HG02938 (cell line): ENCODE measurements around the gene PDP2.
A peak's percentile ranks its signal among the peaks of the same experiment; 100 is the strongest.
"Not testable (repeated sequence)": the region's sequence is repeated elsewhere in the genome, so short reads cannot be mapped to it uniquely, and the experiment has no call there.

Source experiments
- ATAC-seq: cut with Tn5 transposase; IDR thresholded peaks from one replicate; pipeline ENCODE4 v1.9.1; 2021; ENCODE audit warnings: mild to moderate bottlenecking, moderate library complexity; ENCODE audit not compliant: unreplicated experiment

PDP2 gene

DNA sequence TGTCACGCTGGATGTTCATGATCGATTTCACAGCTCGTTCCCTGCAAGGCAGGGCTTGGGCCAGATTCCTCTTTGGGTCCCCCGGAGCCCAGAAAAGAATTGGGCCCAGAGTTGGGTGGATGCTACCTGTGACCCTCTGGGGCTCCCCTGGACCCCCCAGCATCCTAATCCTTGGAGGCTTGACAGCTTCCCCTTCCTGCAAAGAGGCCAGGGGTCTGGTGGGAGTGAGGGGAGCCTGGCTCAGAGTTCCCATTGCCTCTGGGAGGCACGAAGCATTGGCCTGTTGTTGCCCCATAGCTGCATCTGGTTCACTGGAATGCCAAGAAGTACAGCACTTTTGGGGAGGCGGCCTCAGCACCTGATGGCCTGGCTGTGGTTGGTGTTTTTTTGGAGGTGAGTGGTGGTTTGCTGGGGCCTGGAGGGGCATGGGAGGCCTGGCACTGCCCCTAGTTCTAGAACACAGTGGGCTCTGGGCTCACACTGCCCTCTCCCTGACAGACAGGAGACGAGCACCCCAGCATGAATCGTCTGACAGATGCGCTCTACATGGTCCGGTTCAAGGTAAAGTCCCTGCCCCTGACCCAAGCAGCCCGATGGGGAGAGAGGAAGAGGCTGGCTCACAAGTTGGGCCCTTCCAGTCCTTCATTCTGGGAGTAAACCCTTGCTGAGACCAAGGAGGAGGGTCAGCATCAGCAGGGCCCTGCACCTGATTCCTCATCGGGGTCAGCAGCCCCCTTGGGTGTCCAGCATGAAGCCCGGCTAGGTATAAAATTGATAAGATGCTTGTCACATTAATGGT, 28.9 kb upstream of the PDP2 start:
- ATAC-seq, result no peak

DNA sequence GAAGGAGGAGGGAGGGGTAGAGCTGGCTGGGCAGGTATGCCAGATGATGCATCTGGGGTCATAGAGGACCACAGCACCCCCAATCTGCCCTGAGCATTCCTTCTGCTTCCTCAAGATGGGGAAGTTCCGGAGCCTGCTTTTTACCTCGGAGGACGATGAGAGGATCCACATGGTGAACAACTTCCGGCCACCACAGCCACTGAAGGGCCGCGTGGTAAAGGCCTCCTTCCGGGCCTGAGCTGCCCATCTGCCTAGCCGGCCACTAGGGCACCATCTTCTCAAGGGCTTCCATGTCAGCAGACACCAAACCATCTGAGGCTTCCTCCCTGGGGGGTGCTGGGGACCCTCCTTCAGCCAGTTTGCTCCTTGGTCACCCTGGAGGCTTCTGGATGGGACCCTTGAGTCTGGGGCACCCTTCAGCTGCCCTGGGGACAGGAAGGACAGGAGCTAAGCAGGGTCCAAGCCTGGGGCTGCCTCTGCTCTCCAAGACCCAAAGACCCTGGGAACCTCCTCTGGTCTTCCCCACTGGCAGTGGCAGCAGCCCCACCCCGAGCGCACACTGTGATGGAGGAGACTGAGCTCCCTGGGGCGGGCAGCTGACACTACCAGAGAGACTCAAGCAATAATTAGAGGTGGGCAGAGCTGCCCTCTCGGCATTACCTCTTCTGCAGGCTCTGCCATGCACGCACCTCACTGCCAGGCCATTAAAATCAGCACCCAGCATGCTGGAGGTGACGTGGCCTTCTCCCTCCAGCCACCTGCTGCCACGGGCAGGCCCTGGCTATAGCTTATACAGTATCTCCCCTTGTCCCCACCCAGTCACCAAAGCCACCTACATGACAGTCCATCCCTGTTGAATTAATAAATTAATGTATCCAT, 26.8 kb upstream of the PDP2 start:
- no peak for ATAC-seq

DNA sequence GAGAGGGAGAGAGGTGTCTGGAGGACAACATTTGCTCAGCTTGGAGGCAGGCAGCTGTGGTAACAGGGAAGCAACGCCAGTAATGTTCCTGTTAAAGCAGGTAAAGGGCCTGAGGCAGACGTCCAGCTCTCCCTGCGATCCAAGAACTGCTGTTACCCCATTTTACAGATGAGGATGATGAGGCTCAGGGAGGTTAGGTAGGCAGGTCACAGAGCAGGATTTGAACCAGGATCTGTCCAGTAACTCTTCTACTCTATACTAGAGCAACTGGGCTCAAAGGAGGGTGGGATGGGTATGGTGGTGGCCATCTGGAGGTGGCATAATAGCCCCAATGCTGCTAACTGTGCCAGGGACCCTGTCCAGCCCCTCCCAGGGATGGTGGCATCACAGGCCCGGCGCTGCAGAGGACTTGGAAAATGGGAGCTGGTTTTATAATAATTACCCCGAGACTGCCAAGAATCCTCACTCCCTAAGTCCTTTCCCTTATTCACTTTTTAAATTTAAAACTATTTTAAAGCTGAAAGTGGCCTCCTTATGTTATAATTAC, 24.1 kb upstream of the PDP2 start:
- no peak for ATAC-seq

DNA sequence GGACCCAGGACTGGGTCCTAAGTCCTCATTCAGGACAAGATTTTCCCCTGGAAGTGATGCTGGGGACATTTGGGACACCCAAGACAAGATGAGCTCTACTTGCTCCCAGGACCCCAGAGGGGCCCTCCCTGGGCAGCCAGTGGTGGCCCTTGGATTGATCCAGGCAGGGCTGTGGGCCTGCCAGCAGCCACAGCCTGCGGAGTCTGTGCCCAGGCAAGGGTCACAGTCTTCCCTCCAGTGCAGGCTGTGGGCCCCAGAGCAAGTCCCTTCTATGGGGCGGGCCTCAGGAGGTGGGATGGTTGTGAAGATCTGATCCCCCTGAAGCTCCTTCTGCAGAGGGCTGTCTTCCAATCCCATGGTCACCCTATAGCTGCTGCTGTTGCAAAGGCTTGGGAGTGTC, 23.5 kb upstream of the PDP2 start:
- ATAC-seq, result no peak

DNA sequence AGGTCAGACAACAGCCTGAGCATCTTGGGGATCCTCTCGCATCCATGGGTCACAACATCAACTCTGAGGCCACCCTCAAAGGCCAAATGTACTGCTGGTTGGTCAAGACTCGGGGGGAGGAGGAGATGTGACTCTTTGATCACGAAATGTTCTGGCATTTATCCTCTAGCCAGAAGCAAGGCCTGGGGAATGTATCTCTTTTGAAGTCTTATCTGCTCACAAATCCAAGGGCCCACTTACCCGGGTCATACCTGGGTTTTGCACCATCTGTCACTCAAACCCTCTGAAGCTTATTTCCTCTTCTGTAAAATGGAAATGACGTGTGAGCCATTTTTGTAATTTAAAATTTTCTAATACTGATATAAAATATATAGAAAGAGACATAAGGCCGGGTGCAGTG, 22.9 kb upstream of the PDP2 start:
- ATAC-seq, result no peak

DNA sequence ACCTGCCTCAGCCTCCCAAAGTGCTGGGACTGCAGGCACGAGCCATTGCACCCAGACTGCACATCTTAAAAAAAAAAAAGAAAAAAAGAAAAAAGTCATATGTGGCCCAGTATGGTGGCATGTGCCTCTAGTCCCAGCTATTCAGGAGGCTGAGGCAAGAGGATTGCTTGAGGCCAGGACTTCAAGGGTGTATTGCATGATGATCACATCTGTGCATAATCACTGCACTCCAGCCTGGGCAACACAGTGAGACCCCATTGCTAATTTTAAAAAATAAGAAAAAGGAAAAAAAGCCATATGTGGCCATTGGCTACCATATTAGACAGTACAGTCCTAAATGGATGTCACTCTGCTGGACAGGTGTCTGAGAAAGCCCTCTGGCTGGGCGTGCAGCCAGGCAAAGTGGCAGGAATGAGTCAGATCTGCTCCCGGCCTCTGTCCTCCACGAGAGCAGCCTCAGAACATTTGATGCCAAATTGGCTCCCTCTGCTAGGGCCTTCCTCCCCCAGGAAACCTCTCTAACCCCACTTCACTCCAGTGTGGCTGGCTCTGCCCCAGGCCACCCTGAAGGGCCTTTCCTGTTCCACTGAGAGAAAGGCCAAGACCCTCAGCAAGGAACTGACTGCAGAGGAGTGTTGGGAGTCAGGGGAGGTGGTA, 21.4 kb upstream of the PDP2 start:
- ATAC-seq, result no peak

DNA sequence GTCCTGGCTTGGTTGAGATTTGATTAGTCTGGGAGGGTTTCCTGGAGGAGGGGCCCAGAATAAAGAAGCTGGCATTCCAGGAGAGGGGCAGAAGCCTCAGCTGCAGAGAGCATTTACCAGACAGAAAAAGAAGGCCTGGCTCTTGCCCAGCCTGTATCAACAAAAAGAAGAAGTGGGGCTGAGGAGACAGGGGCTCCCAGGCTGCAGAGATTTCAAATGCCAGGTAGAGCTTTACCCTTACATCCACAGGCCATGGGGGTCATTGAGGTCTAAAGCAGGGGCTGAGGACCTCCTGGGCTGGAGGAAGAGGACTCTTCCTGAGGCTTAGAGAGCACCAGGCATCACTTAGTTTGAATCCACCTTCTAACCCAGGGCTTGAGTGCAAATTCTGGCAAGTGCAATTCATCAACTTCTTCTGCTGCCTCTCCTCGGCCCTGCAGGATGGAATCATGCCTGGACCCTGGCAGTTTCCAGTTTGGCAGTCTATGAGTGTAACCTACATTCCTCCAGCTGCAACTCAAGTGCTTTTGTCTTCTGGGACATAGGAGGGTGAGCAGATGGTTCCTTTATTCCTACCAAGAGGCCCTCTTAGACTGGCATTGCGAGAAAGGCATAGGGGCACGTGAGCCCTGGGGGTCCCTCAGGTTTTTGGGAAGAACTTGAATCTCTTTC, 20.8 kb upstream of the PDP2 start:
- ATAC-seq, result no peak

DNA sequence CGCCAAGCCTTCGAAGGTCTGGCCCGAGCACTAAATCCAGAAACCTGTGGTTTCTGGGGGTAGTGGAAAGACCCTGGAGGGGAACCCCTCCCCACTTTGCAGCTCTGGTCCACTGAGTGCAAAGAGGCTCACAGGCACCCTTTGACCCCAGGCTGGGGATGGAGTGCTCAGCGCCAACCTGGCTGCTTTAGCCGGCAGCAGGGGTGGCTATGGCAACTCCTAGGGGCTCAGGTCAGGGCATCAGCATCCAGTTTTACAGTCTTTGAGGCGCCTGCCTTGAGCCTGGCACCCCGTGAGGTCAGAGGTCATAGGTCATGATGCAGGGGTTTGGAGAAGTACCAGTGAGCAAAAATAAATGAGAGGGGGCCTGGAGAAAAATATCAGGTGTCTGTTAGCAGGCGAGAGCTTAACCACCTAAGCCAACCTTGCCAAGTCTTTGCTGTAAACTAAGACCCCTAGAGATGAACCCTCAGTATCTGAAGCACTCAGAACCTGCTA, 18.2 kb upstream of the PDP2 start:
- no peak for ATAC-seq

DNA sequence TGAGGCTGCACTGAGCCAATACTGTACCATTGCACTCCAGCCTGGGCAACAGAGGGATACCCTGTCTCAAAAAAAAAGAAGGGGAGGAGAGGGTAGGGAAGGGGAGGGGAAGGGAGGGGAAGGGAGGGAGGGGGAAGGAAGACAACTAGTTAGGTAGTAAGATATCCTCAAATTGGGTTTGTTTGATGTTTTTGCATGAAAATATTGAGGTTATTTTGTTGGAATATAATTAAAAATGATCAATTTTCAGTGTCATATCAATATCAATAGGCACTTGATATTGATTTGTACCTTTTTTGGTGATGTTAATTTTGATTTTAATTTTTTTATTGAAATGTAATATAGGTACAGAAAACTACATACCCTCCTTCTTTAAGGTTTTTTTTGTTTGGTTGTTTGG, 16.6 kb upstream of the PDP2 start:
- no peak for ATAC-seq

DNA sequence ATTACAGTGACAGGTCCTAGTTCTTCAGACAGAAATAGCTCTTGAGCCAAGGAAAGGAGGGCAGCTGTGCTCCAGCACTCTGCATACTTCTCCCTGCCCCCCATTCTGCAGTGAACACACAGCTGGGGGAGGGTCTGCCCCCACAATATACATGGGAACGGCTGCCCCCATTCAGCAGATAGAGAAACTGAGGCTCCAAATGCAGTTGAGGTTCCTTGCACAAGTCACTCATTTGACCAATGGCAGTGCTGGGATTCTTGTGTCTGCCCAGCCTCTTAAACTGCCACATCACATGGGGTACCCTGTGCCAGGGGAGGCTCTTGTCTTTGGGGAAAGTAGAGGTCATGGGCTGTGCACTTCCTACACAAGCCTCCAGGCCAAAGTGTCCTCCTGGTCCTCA, 10.9 kb upstream of the PDP2 start:
- no peak for ATAC-seq

DNA sequence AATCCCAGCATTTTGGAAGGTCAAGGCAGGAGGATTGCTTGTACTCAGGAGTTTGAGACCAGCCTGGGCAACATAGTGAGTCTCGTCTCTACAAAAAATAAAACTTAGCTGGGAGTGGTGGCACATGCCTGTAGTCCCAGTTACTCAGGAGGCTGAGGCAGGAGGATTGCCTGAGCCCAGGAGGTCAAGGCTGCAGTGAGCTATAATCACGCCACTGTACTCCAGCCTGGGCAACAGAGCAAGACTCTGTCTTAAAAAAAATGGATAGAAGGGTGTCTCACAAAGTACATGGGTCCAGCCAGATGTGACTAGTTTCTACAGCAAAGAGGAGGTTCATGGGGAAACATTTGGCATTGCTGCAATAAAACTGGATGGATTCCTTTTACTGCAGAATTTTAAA, 9.0 kb upstream of the PDP2 start:
- ATAC-seq, result not testable (repeated sequence)

DNA sequence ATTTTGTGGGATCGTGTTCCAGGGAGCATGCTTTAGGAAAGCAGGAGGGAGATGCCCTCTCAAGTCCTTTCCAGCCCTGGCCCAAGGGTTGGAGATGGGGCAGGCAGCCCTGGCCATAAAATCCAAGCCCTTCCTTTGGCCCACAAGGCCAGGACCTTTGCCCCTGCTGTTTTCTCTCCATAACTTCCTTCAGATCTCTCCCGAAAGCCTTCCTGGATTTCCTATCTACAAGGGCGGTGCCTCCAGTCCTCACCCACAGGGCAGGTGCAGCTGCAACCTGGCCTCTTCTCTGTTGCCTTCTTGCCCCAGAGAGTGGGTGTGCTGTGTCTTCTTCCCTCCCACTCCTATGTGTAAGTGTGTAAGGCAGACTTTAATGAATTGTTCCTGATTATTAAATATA, 8.5 kb upstream of the PDP2 start:
- no peak for ATAC-seq

DNA sequence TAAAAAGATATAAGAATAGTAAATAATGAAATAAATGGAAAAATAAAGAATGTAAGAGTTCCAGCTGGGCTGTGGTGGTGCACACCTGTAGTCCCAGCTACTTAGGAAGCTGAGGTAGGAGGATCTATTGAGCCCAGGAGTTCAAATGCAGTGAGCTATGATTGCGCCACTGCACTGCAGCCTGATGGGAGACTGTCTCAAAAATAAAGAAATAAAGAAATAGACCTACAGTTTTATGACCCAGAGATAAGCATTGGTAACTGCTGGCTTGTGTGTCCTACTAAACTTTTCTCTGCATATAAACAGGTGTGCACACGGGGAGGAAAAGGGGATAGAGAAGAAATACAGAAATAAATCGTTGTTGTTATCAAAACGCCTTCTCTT, 7.8 kb upstream of the PDP2 start:
- no peak for ATAC-seq

DNA sequence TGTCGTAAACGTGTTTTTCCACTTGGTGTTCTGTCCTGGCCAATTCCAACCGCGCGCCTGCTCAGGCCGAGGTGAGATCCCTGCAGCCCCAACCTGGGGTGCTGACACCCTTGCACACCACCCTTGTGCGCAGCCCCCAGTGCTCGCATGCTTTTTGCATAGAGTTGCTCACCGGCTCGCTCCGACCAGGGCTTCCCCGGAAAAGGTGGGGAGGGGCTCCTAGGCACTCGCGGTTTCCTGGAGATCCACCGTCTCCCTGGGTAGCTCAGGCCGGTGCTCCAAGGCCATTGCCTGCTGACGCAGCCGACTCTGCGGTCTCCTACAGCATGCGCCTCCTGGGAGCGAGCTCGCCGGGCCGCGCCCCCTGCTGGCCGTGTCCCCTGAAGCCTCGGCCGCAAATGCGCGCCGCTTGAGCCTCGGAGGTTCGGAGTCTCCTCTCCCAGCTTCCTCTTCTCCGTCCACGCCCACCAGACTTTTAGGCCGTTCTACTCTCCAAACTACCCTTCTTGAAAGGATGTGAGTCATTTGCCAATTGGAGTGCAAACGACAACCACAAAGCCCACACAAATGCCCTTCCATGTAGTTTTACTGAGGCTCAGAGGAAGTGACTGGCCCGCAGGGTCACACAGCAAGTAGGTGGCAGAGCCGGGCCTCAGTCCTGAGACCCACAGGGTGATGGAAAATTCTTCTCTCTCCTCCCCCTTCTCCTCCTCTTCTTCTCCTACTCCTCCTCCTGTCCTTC, 7.2 kb upstream of the PDP2 start:
- ATAC-seq, result peak; percentile 91

DNA sequence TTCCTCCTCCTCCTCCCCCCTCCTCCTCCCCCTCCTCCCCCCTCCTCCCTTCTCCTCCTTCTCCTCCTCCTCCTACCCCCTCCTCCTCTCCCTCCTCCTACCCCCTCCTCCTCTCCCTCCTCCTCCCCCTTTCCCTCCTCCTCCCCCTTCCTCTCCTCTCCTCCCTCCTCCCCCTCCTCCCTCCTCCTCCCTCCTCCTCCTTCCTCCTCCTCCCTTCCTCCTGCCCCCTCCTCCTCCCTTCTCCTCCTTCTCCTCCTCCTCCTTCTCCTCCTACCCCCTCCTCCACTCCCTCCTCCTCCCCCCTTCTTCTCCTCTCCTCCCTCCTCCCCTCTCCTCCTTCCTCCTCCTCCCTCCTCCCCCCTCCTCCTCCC, 6.6 kb upstream of the PDP2 start:
- ATAC-seq, result no peak

DNA sequence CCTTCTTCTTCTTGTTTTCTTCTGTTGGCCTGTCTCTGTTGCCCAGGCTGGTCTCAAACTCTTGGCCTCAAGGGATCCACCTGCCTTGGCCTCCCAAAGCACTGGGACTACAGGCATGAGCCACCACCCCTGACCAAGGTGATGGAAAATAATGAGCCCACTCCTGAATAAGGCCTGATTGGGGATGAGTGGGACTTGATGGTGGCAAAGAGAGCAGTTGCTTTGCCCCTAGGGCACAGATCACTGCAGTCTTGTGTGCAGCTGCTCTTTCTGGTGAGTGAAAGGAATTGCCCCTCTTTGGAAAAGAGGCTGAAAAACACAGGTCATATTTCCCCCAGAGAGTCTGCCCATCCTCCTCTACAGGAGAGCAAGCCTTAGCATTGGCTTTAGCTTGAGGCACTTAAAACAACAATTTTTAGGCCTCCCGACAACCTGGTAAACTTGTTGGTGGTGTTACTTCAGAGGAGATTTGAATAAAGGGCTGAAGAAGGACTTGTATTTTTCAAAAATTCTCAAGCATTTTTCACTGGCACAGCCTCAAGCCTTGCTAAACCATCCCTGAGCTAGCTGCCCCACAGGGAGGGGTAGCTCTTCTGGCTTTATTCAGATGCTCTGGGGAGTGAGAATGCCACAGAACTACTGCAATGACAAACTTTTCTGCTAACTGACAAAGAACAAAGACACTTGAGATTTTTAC, 6.1 kb upstream of the PDP2 start:
- no peak for ATAC-seq

DNA sequence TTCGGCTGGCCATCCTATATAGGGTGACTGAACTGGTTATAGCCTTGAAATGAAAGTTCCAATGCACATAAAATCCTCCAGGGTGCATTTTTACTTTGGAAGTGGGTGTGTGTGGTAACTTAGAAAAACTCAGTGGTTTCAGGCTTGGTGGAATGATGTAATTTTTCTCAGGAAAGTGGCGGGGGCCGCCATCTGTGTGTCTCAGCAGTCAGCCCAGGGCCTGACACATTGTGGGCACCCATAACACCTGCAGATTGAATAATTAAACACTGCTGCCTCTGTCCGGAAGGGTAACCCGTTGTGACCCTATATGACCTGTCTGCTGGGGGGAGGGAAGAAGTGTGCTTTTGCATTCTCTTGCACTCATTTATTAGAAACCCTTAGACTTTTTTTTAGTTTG, 2.2 kb upstream of the PDP2 start:
- ATAC-seq, result no peak

DNA sequence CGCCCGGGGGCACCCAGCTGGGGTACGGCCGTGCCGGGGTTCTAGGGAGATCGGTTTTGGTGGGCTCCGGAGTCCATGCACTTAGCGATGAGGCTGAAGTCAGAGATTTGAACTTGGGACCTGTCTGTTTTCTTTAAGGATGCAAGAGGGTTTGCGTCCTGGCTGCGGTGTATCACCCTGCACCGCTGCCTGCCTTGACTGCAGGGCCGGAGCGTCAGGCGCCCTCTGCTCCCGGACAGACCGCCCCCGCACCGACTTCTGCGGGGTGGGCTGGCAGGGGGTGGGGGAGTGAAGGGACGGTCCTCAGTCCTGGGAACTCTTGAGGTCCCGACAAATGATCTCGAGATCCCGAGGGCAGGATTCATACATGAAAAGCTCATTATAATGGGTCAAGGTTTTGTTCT, 701 bp downstream of the PDP2 start:
- peak; percentile 8 for ATAC-seq

DNA sequence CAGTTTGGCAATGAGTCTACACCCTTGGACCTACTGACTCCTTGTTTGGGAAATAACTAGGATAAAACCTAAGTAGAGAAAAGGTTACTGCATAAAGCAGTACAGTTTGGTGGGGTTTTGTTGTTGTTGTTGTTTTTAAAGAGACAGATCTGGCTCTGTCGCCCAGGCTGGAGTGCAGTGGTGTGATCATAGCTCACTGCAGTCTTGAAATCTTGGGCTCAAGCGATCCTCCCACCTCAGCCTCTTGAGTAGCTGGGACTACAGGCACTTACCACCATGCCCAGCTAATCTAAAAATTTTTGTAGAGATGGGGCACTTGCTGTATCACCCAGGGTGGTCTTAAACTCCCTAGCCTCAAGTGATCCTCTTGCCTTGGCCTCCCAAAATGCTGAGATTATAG, 1.2 kb downstream of the PDP2 start:
- ATAC-seq, result no peak
